ENCODE data around the gene ARID1B. TPM values are rescaled to one million over a fixed set of nuclear protein-coding genes. Genes with fewer than 3 reads are reported as not detected.

ARID1B gene
- total RNA-seq, 1 experiment from 2014 or later: 91.7 TPM

- ChIA-PET CTCF (no interaction called here), POLR2A (no interaction called here)
- DNase-seq (ENCODE audit: low read depth, low spot score): no peak
- H3K36me3 ChIP-seq (ENCODE audit: control insufficient read depth, insufficient read depth, low read length): 0 out of 2 replicates have a peak, but pooled peaks cover 2% of the 10 kb centered on the region
- H3K27me3 ChIP-seq (ENCODE audit: control insufficient read depth, insufficient read depth, low read length): no peaks in the 10 kb centered on the region
- no peak overlapping the region for H3K4me3 ChIP-seq (ENCODE audit: low read depth in 2 of 2, low read length in 2 of 2)
- no peak overlapping the region for H3K27ac ChIP-seq (ENCODE audit: low read length)
- ATAC-seq: peak; percentile 45; the same call in 1 of the 2 replicates
- no peaks in the 10 kb centered on the region for H3K4me1 ChIP-seq (ENCODE audit: control insufficient read depth, insufficient read depth, low read length)
- TF ChIP-seq POLR2AphosphoS5 (IDR thresholded peaks at IDR 0.05; ENCODE audit: low read depth, low read length) (no peak), REST (IDR thresholded peaks at IDR 0.05; ENCODE audit: insufficient read depth in 1 of 2, low read depth in 2 of 2, low read length in 1 of 2) (no peak), TCF7L2 (IDR thresholded peaks at IDR 0.05; ENCODE audit: low read depth, low read length) (no peak), SIN3A (IDR thresholded peaks at IDR 0.05; ENCODE audit: borderline replicate concordance, insufficient read depth, low read depth, low read length) (no peak)
- TF ChIP-seq, protein P1, sequence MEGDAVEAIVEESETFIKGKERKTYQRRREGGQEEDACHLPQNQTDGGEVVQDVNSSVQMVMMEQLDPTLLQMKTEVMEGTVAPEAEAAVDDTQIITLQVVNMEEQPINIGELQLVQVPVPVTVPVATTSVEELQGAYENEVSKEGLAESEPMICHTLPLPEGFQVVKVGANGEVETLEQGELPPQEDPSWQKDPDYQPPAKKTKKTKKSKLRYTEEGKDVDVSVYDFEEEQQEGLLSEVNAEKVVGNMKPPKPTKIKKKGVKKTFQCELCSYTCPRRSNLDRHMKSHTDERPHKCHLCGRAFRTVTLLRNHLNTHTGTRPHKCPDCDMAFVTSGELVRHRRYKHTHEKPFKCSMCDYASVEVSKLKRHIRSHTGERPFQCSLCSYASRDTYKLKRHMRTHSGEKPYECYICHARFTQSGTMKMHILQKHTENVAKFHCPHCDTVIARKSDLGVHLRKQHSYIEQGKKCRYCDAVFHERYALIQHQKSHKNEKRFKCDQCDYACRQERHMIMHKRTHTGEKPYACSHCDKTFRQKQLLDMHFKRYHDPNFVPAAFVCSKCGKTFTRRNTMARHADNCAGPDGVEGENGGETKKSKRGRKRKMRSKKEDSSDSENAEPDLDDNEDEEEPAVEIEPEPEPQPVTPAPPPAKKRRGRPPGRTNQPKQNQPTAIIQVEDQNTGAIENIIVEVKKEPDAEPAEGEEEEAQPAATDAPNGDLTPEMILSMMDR (IDR thresholded peaks at IDR 0.05): no peak
- in situ Hi-C loops (cut with HindIII; ENCODE audit: low pct_unique_long_range_greater_than_20kb, low sequenced_read_pairs) (no loop called here), intact Hi-C loops (cut with micrococcal nuclease; ENCODE audit: unreplicated experiment) (no loop called here)
- BruUV-seq (replicated peaks): no TSS peak
- no peaks in the 10 kb centered on the region for H3K9me3 ChIP-seq (ENCODE audit: control insufficient read depth, insufficient read depth, low read depth, low read length)
Measured at GRCh38 chr6:157211603-157212455, 434.7 kb downstream of the ARID1B start.

- in situ Hi-C loops (cut with HindIII; ENCODE audit: low pct_unique_long_range_greater_than_20kb, low sequenced_read_pairs): no loop called here
Measured at GRCh38 chr6:157213426-157213825, 436.2 kb downstream of the ARID1B start.

More at GRCh38 chr6:157213426-157213825, 436.2 kb downstream of the ARID1B start:
- TF ChIP-seq TCF7L2 (IDR thresholded peaks at IDR 0.05; ENCODE audit: low read depth, low read length) (no peak), REST (IDR thresholded peaks at IDR 0.05; ENCODE audit: insufficient read depth in 1 of 2, low read depth in 2 of 2, low read length in 1 of 2) (no peak), SIN3A (IDR thresholded peaks at IDR 0.05; ENCODE audit: borderline replicate concordance, insufficient read depth, low read depth, low read length) (no peak), POLR2AphosphoS5 (IDR thresholded peaks at IDR 0.05; ENCODE audit: low read depth, low read length) (no peak)
- TF ChIP-seq, protein P1 (IDR thresholded peaks at IDR 0.05): no peak
- CTCF ChIA-PET: no interaction called here
- no peaks in the 10 kb centered on the region for H3K27me3 ChIP-seq (ENCODE audit: control insufficient read depth, insufficient read depth, low read length)
- no TSS peak for BruUV-seq (replicated peaks)
- intact Hi-C loops (cut with micrococcal nuclease; ENCODE audit: unreplicated experiment): no loop called here
- 0 out of 2 replicates have a peak, but pooled peaks cover 2% of the 10 kb centered on the region for H3K36me3 ChIP-seq (ENCODE audit: control insufficient read depth, insufficient read depth, low read length)
- DNase-seq (ENCODE audit: low read depth, low spot score) (no peak), ATAC-seq (no peak)
- no peaks in the 10 kb centered on the region for H3K9me3 ChIP-seq (ENCODE audit: control insufficient read depth, insufficient read depth, low read depth, low read length)
- no peak overlapping the region for H3K4me3 ChIP-seq (ENCODE audit: low read depth in 2 of 2, low read length in 2 of 2)
- POLR2A ChIA-PET: no interaction called here
- no peak overlapping the region for H3K27ac ChIP-seq (ENCODE audit: low read length)
- no peaks in the 10 kb centered on the region for H3K4me1 ChIP-seq (ENCODE audit: control insufficient read depth, insufficient read depth, low read length)
